MG63 (cell line): ENCODE data around the gene LRRC8D. TPM values are rescaled to one million over a fixed set of nuclear protein-coding genes. Genes with fewer than 3 reads are reported as not detected.
"Not testable (repeated sequence)": the region's sequence is repeated elsewhere in the genome, so short reads cannot be mapped to it uniquely, and the experiment has no call there.

ENCODE experiments used
- DNase-seq: peaks from one replicate; pipeline ENCODE4 v3.0.0-alpha.2; 2020
- H3K27me3 ChIP-seq: fragments of 250-450 bp; sonication (Bioruptor Pico); 2 replicates; pipeline ENCODE4 v1.5.1; 2020; ENCODE audit warnings: mild to moderate bottlenecking, moderate library complexity
- H3K36me3 ChIP-seq: fragments of 250-450 bp; sonication (Bioruptor Pico); 2 replicates; pipeline ENCODE4 v1.5.1; 2020; ENCODE audit warnings: mild to moderate bottlenecking, moderate library complexity
- H3K4me3 ChIP-seq: fragments of 250-450 bp; sonication (Bioruptor Pico); 2 replicates; pipeline ENCODE4 v1.5.1; 2020; ENCODE audit warnings: mild to moderate bottlenecking, moderate library complexity
- H3K9me3 ChIP-seq: fragments of 250-450 bp; sonication (Bioruptor Pico); 2 replicates; pipeline ENCODE4 v1.5.1; 2020; ENCODE audit warnings: mild to moderate bottlenecking, moderate library complexity
- total RNA-seq: library from RNA; depleted of rRNA; stranded (reverse); fragments of >200 nt; shearing (Covaris generic); gene quantifications from 2 replicates; pipeline ENCODE4 v1.2.3, GENCODE V29; 2014; ENCODE audit warnings: low replicate concordance

LRRC8D gene
- total RNA-seq, 1 experiment from 2014 or later = 21.5 TPM

DNA sequence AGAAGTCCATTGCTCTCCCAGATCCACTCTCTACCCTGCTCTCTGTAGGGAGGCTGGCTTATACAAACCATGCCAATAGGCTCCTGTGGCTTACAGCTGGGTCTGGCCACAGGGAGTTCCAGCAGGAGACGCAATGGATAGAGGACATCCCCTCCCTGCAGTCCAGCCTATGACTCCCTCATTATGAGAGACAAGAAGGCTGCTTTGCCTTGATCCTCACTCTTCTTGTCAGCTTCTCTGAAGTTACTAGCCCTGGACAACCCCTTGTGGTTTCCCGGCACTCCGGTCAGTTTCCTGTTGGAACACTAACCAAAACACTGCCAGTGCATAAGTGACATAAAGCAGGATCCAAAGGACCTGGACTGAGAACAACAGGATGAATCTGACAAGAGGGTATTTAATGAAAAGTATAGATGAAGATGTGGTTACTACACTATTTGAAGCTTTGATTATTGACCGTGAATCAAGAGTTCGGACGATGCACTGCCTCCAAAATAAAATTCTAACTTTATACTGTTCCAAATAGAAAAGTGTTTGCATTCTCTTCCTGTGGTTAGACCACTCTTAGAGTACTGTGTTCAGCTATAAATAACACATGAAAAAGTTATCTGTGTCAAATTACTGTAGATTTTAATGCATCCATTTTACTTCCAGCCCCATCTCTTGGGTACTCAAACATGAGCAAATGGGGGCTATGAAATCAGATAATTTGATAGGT is 141.4 kb downstream of the LRRC8D start:
- no peak overlapping the region for H3K4me3 ChIP-seq
- peaks cover 6% of the 10 kb centered on the region; the same call in 1 of the 2 replicates for H3K9me3 ChIP-seq
- H3K36me3 ChIP-seq = no peaks in the 10 kb centered on the region
- H3K27me3 ChIP-seq = no peaks in the 10 kb centered on the region
- DNase-seq = no peak

DNA sequence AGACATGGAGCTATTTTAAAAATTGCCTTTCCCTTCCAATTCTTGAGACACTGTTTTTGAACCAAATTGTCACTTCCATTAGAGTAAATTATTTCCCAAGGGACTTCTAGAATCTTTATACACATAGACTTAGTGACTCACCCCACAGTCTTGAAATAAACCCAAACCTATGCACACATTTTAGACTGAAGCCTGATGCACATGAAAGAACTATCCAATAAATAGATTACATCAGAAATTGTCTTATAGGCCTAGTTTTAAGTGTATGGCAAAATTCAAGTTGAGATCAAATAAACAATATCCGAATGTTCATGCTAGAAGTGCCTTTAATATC is 141.9 kb downstream of the LRRC8D start:
- Histone ChIP-seq H3K9me3 (peaks cover 6% of the 10 kb centered on the region; the same call in 1 of the 2 replicates), H3K4me3 (no peak overlapping the region), H3K27me3 (no peaks in the 10 kb centered on the region), H3K36me3 (no peaks in the 10 kb centered on the region)
- DNase-seq = no peak

DNA sequence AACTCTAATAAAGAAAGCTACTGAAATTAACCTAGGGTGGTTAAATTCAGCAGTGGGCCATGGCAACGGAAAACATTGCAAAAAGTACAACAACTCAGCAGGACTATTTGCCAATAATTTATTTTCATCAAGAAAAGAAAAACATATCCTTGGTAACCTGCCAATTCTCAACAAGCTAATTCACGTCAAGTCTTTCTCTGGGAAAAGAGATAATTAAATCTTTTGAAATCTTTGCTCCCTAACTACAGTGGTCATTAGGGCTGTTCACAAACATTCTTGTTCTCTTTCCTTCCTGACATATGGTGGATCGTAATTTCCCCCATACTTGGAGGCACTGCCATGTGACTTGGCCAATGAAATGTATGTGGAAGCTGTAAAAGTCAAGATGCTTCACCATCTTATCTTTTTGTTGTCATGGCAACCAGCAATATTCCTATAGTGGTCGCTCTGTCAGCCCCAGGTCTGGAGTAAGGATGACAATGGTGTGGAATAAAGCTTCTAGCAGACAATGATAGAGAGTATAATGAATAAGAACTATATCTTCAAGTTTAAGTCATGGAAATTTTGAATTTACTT is 144.4 kb downstream of the LRRC8D start:
- Histone ChIP-seq H3K9me3 (0 out of 2 replicates have a peak, but pooled peaks cover 2% of the 10 kb centered on the region), H3K36me3 (no peaks in the 10 kb centered on the region)
- DNase-seq = no peak

DNA sequence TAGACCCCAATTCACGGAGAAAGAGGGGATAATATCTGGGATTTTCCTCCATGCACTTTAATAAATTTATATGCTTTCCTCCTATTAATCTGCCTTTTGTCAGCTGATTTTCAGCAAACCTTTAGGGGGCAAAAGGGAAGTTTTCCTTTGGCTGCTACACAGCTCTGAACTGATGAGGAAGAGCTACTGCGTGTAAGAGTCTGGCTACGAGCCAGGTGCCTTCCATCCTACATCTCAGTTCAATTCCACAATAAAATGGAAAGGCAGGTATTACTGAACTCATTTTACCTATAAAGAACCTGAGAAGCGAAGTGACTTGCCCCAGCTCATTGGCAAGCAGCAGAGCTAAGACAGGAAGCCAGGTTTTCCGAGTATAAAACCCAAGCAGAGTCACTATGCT is 145.8 kb downstream of the LRRC8D start:
- no peak for DNase-seq
- H3K9me3 ChIP-seq = no peaks in the 10 kb centered on the region

More for the DNA sequence above, 144.4 kb downstream of the LRRC8D start:
- H3K27me3 ChIP-seq = no peaks in the 10 kb centered on the region
- H3K4me3 ChIP-seq = no peak overlapping the region

DNA sequence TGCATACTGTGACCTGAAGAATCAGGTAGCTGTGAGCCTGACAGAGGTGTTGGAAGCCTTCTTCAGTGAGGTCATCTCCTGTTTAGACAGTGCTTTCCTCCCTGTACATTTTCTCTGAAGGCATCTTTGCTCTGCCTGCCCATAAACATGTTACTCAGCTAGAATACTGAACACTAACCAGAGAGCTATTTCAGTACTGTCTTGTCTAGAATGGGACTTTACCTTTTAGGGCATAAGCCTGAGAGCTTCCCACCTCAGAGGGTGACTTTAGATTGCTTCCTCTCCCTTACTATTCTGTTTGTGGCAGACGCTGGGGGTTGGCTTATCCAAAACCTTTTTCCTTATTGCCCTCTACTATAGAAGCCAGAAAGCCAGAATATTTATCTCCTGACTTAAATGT is 150.8 kb downstream of the LRRC8D start:
- Histone ChIP-seq H3K36me3 (no peaks in the 10 kb centered on the region), H3K4me3 (no peak overlapping the region), H3K9me3 (no peaks in the 10 kb centered on the region), H3K27me3 (no peaks in the 10 kb centered on the region)
- DNase-seq = no peak

More for the DNA sequence above, 145.8 kb downstream of the LRRC8D start:
- no peaks in the 10 kb centered on the region for H3K27me3 ChIP-seq
- H3K4me3 ChIP-seq = no peak overlapping the region
- no peaks in the 10 kb centered on the region for H3K36me3 ChIP-seq

DNA sequence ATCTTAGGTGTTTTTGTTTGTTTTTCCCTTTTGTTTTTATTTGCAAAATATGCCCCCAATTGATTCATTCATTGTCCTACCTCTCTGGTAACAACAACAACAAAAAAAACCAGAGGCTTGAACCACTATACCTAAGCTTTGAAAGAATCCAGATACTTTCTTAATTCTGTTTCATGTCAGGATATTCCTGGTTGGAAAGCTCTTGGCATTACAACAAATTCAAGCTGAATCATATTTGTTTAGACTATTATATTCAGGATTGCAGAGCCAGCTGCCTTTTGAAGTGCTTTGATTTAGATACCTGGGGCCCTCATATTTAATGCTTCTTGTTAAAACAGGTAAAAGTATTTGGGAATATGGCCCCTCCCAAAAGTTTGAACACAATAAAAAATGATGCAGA is 151.2 kb downstream of the LRRC8D start:
- no peaks in the 10 kb centered on the region for H3K27me3 ChIP-seq
- no peak for DNase-seq
- H3K9me3 ChIP-seq = no peaks in the 10 kb centered on the region
- H3K36me3 ChIP-seq = no peaks in the 10 kb centered on the region
- H3K4me3 ChIP-seq = no peak overlapping the region

DNA sequence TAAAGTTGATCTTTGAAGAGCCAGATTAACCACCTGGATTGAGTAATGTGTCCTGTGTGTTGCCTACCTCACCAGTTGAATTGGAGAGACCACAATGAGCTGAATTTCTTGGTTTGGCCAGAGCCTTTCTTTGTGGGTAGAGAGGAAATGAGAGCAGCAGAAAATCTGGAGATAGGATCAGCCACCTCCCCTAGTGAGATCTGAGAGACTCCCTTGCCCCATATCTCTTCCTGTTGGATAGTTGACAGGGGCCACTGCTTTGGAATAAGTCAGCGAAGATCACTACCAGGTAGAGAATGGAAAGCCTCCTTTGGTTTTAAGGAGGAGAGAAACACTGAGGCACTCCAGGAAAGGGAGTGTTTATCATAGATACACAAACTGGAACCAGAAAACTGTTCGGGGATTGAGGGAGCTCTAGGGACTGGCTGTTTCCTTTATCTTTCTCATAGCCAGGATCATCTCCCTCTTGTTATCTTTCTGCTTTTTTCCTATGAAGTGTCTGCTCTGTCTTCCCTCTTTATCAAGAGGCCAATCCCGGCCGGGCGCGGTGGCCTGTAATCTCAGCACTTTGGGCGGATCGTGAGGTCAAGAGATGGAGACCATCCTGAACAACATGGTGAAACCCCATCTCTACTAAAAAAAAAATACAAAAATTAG is 152.8 kb downstream of the LRRC8D start:
- no peaks in the 10 kb centered on the region for H3K9me3 ChIP-seq
- no peak overlapping the region for H3K4me3 ChIP-seq
- no peaks in the 10 kb centered on the region for H3K27me3 ChIP-seq
- DNase-seq = no peak
- no peaks in the 10 kb centered on the region for H3K36me3 ChIP-seq

DNA sequence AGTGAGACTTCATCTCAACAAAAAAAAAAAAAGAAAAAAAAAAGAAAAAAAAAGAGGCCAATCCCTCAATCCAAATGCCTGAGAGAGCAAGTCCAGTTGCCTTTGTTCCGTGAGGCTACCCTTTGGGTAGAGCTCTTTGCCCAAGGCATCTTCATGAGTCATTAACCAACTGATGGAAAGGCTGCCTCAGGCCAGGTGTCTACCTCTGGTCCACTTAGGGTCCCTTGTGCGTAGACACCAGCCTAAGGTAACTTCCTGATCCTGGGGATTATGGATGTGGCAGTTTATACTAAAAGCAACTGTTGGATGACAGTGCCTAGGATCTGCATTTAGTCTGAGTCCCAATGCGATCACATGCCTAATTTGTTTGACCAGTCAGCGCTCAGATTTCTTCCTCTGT is 153.4 kb downstream of the LRRC8D start:
- Histone ChIP-seq H3K4me3 (no peak overlapping the region), H3K27me3 (no peaks in the 10 kb centered on the region), H3K9me3 (no peaks in the 10 kb centered on the region), H3K36me3 (no peaks in the 10 kb centered on the region)
- no peak for DNase-seq

DNA sequence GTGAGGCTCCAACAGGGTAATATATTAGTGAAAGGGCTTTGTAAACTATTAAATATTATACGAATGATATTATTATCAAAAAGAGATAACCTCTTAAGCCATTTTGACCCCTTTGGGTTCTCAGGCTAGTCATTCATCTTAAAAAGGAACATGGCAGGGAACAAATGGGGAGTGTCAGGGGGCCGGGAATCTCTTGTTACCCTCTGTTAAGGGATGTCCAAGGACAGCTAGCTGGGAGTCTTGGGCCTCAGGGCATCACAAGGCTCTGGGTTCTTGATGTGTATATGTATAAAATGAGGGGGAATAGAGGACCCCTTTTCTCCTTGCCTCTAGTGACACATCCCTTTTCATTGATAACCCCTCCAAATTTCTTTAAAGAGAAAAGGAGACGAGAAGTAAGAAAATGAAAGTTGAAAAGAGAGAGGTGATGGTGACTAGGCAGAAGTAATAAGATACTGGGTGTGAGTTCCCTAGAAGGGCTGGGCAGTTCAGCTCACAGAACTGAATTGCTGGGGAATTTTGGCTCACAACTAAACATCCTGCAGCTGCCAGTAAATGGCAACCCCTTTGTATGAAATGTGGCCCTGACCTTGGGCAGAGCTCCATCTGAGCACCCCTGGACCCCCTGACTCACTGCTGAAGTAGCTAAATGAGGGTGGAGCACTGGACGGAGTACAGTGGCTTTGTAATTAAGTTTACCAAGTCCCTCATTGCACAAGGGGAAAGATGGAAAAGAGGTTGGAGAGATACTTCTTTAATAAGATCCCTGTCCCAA is 154.1 kb downstream of the LRRC8D start:
- H3K9me3 ChIP-seq = no peaks in the 10 kb centered on the region
- H3K4me3 ChIP-seq = no peak overlapping the region
- no peaks in the 10 kb centered on the region for H3K36me3 ChIP-seq
- peak; percentile 84 for DNase-seq
- H3K27me3 ChIP-seq = no peaks in the 10 kb centered on the region

DNA sequence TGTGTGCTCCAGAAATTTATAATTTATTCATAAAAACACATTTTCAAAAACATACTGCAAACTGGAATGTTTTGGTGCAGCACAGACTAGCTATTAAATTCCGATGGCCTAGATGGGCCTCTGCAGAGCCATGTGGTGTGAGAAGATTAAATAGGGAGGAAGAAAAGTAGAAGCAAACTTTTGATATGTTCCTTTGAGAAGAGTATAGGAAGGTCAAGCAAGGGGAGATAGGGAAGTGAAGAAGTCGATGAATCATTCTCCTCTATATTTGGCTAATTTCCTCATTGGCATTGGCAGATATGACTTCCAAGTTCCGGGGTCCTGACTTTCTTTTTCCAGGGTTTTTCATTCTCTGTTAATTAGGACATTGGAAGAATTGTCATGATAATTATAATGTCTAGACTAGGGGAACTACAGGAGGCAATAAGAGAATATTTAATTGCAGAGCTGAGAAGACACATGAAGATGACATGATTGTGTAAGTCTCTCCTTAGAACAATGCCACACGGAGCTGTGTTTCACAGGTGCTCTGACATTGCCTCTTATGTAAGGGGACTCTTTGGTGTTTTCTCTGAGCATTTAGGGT is 154.8 kb downstream of the LRRC8D start:
- H3K9me3 ChIP-seq = no peaks in the 10 kb centered on the region
- no peak for DNase-seq
- no peaks in the 10 kb centered on the region for H3K27me3 ChIP-seq
- H3K4me3 ChIP-seq = no peak overlapping the region
- no peaks in the 10 kb centered on the region for H3K36me3 ChIP-seq

DNA sequence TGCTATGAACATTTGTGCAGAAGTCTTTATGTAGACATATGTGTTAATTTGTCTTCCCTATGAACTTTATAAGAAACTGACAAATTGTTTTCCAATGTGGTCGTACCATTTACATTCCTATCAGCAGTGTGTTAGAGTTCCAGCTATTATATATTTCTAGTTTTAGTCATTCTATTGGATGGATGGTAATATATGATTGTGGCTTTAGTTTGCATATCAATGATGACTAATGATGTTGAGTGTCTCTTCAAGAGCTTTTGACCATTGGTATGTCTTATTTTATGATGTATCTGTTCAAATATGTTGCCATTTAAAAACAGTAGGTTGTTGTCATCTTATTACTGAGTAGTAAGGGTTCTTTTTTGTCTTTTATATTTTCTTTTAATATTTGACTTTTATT is 157.9 kb downstream of the LRRC8D start:
- H3K36me3 ChIP-seq = no peaks in the 10 kb centered on the region
- no peak for DNase-seq
- no peaks in the 10 kb centered on the region for H3K9me3 ChIP-seq
- no peaks in the 10 kb centered on the region for H3K27me3 ChIP-seq
- no peak overlapping the region for H3K4me3 ChIP-seq

DNA sequence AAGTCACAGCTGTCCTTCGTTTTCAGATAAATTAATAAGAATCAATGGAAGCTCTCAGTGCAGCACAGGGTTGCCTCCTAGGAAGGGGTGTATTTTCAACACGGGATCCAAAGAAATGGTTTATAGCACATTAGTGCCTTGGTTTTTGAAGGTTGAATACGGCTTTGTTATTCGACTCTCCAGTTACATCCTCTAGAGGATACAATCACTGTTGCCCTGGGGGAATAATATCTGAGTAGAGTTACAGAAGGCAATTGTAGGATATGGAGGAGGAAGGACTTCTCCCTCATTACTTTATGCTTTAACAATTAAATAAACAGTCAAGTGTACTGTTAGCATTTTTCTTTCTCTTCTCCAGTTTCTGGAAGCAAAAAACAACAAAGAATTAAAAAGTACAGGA is 159.8 kb downstream of the LRRC8D start:
- no peak for DNase-seq
- H3K4me3 ChIP-seq = no peak overlapping the region
- no peaks in the 10 kb centered on the region for H3K9me3 ChIP-seq
- H3K36me3 ChIP-seq = no peaks in the 10 kb centered on the region
- no peaks in the 10 kb centered on the region for H3K27me3 ChIP-seq

DNA sequence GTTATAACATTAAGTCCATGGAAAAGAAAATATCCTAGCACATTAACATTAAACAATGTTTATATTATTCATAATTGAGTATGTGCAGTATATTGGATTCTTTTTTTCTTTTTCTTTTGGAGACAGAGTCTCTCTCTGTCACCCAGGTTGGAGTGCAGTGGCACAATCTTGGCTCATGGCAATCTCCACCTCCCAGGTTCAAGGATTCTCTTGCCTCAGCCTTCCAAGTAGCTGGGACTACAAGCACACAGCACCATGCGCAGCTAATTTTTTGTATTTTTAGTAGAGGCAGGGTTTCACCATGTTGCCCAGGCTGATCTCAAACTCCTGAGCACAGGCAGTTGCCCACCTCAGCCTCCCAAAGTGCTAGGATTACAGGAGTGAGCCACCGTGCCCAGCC is 162.0 kb downstream of the LRRC8D start:
- H3K9me3 ChIP-seq, H3K4me3 ChIP-seq, H3K36me3 ChIP-seq, H3K27me3 ChIP-seq, DNase-seq: not testable (repeated sequence)

DNA sequence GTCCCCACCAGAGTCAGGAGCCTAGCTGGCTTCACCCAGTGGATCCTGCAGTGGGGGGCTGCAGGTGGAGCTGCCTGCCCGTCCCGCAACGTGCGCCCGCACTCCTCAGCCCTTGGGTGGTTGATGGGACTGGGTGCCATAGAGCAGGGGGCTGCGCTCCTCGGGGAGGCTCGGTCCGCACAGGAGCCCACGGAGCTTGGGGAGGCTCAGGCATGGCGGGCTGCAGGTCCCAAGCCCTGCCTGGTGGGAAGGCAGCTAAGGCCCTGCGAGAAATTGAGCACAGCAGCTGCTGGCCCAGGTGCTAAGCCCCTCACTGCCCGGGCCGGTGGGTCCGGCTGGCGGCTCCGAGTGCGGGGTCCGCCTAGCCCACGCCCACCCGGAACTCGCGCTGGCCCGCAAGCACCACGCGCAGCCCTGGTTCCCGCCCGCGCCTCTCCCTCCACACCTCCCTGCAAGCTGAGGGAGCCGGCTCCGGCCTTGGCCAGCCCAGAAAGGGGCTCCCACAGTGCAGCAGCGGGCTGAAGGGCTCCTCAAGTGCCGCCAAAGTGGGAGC is 163.8 kb downstream of the LRRC8D start:
- not testable (repeated sequence) for H3K27me3 ChIP-seq, H3K4me3 ChIP-seq, H3K36me3 ChIP-seq, H3K9me3 ChIP-seq, DNase-seq

DNA sequence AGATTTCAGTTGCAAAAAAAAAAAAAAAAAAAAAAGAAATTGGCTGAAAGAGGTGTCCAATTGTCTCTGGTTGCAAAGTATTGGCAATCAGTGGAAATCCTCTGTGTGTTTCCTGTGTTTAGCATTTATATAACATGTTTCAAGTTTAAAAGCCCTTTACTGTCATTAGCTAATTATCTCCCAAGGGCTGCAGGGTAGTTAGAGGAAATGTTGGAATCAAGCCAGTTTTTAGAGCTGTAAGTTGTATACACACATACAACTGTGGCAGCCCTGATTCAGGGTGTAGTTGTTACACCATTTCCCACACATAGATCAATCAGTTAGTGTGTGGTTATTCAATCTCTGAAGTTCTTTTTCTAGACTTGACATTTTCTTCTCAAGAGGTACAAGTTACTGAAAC is 165.2 kb downstream of the LRRC8D start:
- no peak overlapping the region for H3K4me3 ChIP-seq
- DNase-seq = no peak
- H3K27me3 ChIP-seq = no peaks in the 10 kb centered on the region
- H3K36me3 ChIP-seq = no peaks in the 10 kb centered on the region
- no peaks in the 10 kb centered on the region for H3K9me3 ChIP-seq
